Caco-2 (cell line): ENCODE measurements around the gene JPH3. TPM values are rescaled to one million over a fixed set of nuclear protein-coding genes. Genes with fewer than 3 reads are reported as not detected.

Experiments used
- BruUV-seq: library from RNA; stranded (reverse); fragments of 400-500 nt; replicated peaks from 2 replicates; lab custom pipeline; 2021; lab: Mats Ljungman, UMichigan
- CTCF ChIA-PET: fragments of 300-600 bp; sonication (Branson Sonifier 250); formaldehyde crosslinking; loops from one replicate; lab custom pipeline; 2022; ENCODE audit warnings: antibody characterized with exemption; lab: Charles Lee
- POLR2A ChIA-PET: fragments of 300-600 bp; sonication (Branson Sonifier 250); formaldehyde crosslinking; loops from one replicate; lab custom pipeline; 2022; ENCODE audit warnings: antibody characterized with exemption; lab: Charles Lee
- DNase-seq, 2 experiments: peaks; one replicate each; pipeline versions ENCODE4 v3.0.0 to v3.0.0-alpha.2; 2020 to 2022
- H3K27me3 ChIP-seq: replicated peaks from 2 replicates; pipeline ENCODE4 v1.6.0; 2011; ENCODE audit warnings: low read length; ENCODE audit not compliant: control insufficient read depth, insufficient read depth
- H3K36me3 ChIP-seq: 2 replicates; pipeline ENCODE4 v1.5.1; 2011; ENCODE audit warnings: low read length; ENCODE audit not compliant: control insufficient read depth, insufficient read depth
- H3K4me1 ChIP-seq: fragments of 250-450 bp; sonication (Bioruptor Pico); 2 replicates; pipeline ENCODE4 v1.5.1; 2020; ENCODE audit warnings: mild to moderate bottlenecking
- H3K4me3 ChIP-seq: 2 replicates; pipeline ENCODE4 v1.5.1; 2011; ENCODE audit warnings: low read depth, mild to moderate bottlenecking, control low read depth, low read length
- H3K9me3 ChIP-seq: fragments of 250-450 bp; sonication (Bioruptor Pico); 2 replicates; pipeline ENCODE4 v1.5.1; 2020; ENCODE audit warnings: mild to moderate bottlenecking, moderate library complexity
- H3K27ac Mint-ChIP-seq: one replicate; pipeline ENCODE4 v1.8.0; 2022; ENCODE audit warnings: mixed read lengths; ENCODE audit not compliant: unreplicated experiment
- H3K27me3 Mint-ChIP-seq: one replicate; pipeline ENCODE4 v1.8.0; 2022; ENCODE audit warnings: mixed read lengths; ENCODE audit not compliant: insufficient read depth, unreplicated experiment
- H3K36me3 Mint-ChIP-seq: one replicate; pipeline ENCODE4 v1.8.0; 2022; ENCODE audit warnings: mild to moderate bottlenecking, mixed read lengths; ENCODE audit not compliant: insufficient read depth, unreplicated experiment
- H3K4me1 Mint-ChIP-seq: one replicate; pipeline ENCODE4 v1.8.0; 2022; ENCODE audit warnings: low read depth, mixed read lengths; ENCODE audit not compliant: unreplicated experiment
- H3K4me3 Mint-ChIP-seq: one replicate; pipeline ENCODE4 v1.8.0; 2022; ENCODE audit warnings: mild to moderate bottlenecking, moderate library complexity, mixed read lengths; ENCODE audit not compliant: unreplicated experiment
- H3K9me3 Mint-ChIP-seq: one replicate; pipeline ENCODE4 v1.8.0; 2022; ENCODE audit warnings: mixed read lengths; ENCODE audit not compliant: unreplicated experiment
- intact Hi-C: fragments of 100-400 bp; cut with micrococcal nuclease; formaldehyde crosslinking; loops from one replicate; pipeline ENCODE4 v1.10.0; 2022; ENCODE audit not compliant: unreplicated experiment
- total RNA-seq: library from RNA; stranded (reverse); gene quantifications from 2 replicates; pipeline ENCODE4 v1.2.3, GENCODE V29; 2022
- TF ChIP-seq, protein P1 (sequence below), 2 experiments: fragments of 200-600 bp in 1 of 2; IDR thresholded peaks; 1 replicate in 1 of 2; 2 replicates in 1 of 2; pipeline versions ENCODE4 v1.5.1 to v1.8.0; 2011 to 2022; ENCODE audit warnings: antibody characterized with exemption in 1 of 2, control low read depth in 1 of 2, inconsistent platforms in 1 of 2, low read depth in 1 of 2, low read length in 1 of 2, mild to moderate bottlenecking in 1 of 2, moderate library complexity in 1 of 2; ENCODE audit not compliant: insufficient read depth in 1 of 2, severe bottlenecking in 1 of 2, unreplicated experiment in 1 of 2

The JPH3 gene
- total RNA-seq, 1 experiment from 2014 or later, result 4.8 TPM

DNA sequence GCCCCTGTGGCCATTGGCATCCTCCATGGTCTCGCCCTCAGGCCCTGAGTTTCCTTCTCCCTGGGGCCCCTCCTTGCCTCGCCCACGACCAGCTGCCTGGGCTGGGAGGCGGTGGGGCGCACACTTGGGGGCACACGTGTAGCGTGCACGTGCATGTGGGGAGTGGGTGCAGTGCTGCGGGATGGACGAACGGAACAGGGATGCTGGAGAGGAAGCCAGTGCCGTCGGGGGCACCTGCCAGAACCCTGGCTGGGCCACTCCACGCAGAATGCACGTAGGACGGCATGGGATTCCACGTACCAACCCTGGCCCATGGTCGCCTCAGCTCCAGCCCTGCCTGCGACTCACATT lies 83.1 kb downstream of the JPH3 start:
- no peaks in the 10 kb centered on the region for H3K9me3 ChIP-seq
- H3K4me1 Mint-ChIP-seq, result no peaks in the 10 kb centered on the region
- TF ChIP-seq, protein P1, sequence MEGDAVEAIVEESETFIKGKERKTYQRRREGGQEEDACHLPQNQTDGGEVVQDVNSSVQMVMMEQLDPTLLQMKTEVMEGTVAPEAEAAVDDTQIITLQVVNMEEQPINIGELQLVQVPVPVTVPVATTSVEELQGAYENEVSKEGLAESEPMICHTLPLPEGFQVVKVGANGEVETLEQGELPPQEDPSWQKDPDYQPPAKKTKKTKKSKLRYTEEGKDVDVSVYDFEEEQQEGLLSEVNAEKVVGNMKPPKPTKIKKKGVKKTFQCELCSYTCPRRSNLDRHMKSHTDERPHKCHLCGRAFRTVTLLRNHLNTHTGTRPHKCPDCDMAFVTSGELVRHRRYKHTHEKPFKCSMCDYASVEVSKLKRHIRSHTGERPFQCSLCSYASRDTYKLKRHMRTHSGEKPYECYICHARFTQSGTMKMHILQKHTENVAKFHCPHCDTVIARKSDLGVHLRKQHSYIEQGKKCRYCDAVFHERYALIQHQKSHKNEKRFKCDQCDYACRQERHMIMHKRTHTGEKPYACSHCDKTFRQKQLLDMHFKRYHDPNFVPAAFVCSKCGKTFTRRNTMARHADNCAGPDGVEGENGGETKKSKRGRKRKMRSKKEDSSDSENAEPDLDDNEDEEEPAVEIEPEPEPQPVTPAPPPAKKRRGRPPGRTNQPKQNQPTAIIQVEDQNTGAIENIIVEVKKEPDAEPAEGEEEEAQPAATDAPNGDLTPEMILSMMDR (IDR thresholded peaks at IDR 0.05; ENCODE audit: insufficient read depth in 1 of 2, low read depth in 1 of 2, low read length in 1 of 2, severe bottlenecking in 1 of 2, unreplicated experiment in 1 of 2), result no peak
- H3K27ac Mint-ChIP-seq, result no peak overlapping the region
- ChIA-PET CTCF (no interaction called here), POLR2A (no interaction called here)
- no peak overlapping the region for H3K4me3 ChIP-seq
- H3K27me3 Mint-ChIP-seq, result peaks cover 4% of the 10 kb centered on the region
- H3K4me1 ChIP-seq, result no peaks in the 10 kb centered on the region
- no peak overlapping the region for H3K4me3 Mint-ChIP-seq
- no TSS peak for BruUV-seq
- no peaks in the 10 kb centered on the region for H3K36me3 ChIP-seq
- no peaks in the 10 kb centered on the region for H3K9me3 Mint-ChIP-seq
- peaks cover 3% of the 10 kb centered on the region for H3K36me3 Mint-ChIP-seq
- DNase-seq, result no peak
- intact Hi-C loops, result no loop called here
- H3K27me3 ChIP-seq, result no peaks in the 10 kb centered on the region; the same call in 1 of the 2 replicates

DNA sequence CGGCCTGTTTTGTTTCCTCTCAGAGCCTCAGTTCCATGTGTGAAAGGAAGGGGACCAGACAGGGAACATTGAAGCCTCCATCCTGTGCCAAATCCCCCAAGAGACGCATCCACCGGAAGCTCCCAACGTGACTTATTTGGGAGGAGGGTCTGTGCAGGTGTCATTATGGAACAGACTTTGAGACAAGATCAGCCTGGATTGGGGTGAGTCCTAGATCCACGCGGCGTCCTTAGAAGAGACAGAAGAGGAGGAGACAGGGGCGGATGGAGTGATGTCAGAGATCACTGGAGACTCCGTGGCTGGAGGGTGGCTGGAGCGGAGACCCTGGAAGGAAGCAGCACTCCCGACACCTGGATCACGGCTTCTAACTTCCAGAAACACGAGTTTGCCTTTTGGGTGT lies 83.5 kb downstream of the JPH3 start:
- TF ChIP-seq, protein P1 (IDR thresholded peaks at IDR 0.05; ENCODE audit: insufficient read depth in 1 of 2, low read depth in 1 of 2, low read length in 1 of 2, severe bottlenecking in 1 of 2, unreplicated experiment in 1 of 2), result no peak
- intact Hi-C loops, result no loop called here
- DNase-seq, result no peak
- Mint-ChIP-seq H3K36me3 (peaks cover 7% of the 10 kb centered on the region), H3K9me3 (no peaks in the 10 kb centered on the region), H3K27me3 (peaks cover 2% of the 10 kb centered on the region), H3K4me3 (no peak overlapping the region), H3K27ac (no peak overlapping the region), H3K4me1 (no peaks in the 10 kb centered on the region)
- no TSS peak for BruUV-seq
- no peaks in the 10 kb centered on the region for H3K36me3 ChIP-seq
- ChIA-PET POLR2A (no interaction called here), CTCF (no interaction called here)
- H3K9me3 ChIP-seq, result no peaks in the 10 kb centered on the region
- no peaks in the 10 kb centered on the region for H3K4me1 ChIP-seq
- H3K27me3 ChIP-seq, result no peaks in the 10 kb centered on the region; the same call in 1 of the 2 replicates
- no peak overlapping the region for H3K4me3 ChIP-seq

DNA sequence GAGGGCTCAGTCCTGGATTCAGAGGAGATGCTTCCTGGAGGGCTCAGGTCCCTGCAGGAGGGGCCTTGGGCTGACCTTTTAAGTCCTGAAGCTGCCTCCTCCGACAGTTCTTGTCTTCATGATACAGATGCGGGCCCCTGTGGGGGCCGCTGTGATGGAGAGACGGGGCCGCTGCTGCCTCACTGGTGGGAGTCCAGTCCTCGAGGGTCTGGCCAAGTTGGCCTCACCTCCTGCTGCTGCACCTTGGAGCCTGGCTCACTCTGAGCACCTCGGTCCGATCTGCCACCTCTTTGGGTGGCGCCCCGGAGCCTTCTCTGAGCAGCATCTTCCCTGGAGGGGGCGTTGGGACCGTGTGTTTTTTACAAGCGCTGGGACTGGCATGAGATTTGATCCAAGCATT lies 84.4 kb downstream of the JPH3 start:
- Histone ChIP-seq H3K27me3 (no peaks in the 10 kb centered on the region; the same call in 1 of the 2 replicates), H3K9me3 (no peaks in the 10 kb centered on the region), H3K36me3 (no peaks in the 10 kb centered on the region), H3K4me1 (no peaks in the 10 kb centered on the region), H3K4me3 (no peak overlapping the region)
- POLR2A ChIA-PET, result no interaction called here
- CTCF ChIA-PET, result no interaction called here
- TF ChIP-seq, protein P1 (IDR thresholded peaks at IDR 0.05; ENCODE audit: insufficient read depth in 1 of 2, low read depth in 1 of 2, low read length in 1 of 2, severe bottlenecking in 1 of 2, unreplicated experiment in 1 of 2), result no peak
- no peak overlapping the region for H3K27ac Mint-ChIP-seq
- H3K9me3 Mint-ChIP-seq, result no peaks in the 10 kb centered on the region
- peaks cover 16% of the 10 kb centered on the region for H3K36me3 Mint-ChIP-seq
- no peak overlapping the region for H3K4me3 Mint-ChIP-seq
- no TSS peak for BruUV-seq
- intact Hi-C loops, result no loop called here
- DNase-seq, result no peak
- peaks cover 3% of the 10 kb centered on the region for H3K27me3 Mint-ChIP-seq
- H3K4me1 Mint-ChIP-seq, result no peaks in the 10 kb centered on the region
